HG02763 (cell line): ENCODE measurements around the gene MOGAT2.
"Not testable (repeated sequence)": the region's sequence is repeated elsewhere in the genome, so short reads cannot be mapped to it uniquely, and the experiment has no call there.

Experiments
- ATAC-seq: cut with Tn5 transposase; IDR thresholded peaks from one replicate; pipeline ENCODE4 v1.9.1; 2021; ENCODE audit warnings: mild to moderate bottlenecking, moderate library complexity; ENCODE audit not compliant: unreplicated experiment

Gene MOGAT2

GRCh38 chr11:75718419-75719339, 1.0 kb downstream of the MOGAT2 start:
- no peak for ATAC-seq

GRCh38 chr11:75719340-75720239, 2.0 kb downstream of the MOGAT2 start:
- ATAC-seq, result no peak

- no peak for ATAC-seq
Observed at GRCh38 chr11:75720639-75721038, 3.0 kb downstream of the MOGAT2 start.

- no peak for ATAC-seq
Observed at GRCh38 chr11:75721852-75722668, 4.4 kb downstream of the MOGAT2 start.

GRCh38 chr11:75722669-75723042, 5.0 kb downstream of the MOGAT2 start:
- no peak for ATAC-seq

GRCh38 chr11:75725547-75726320, 8.1 kb downstream of the MOGAT2 start:
- ATAC-seq, result no peak

GRCh38 chr11:75728992-75729391, 11.4 kb downstream of the MOGAT2 start:
- ATAC-seq, result no peak

- no peak for ATAC-seq
Observed at GRCh38 chr11:75731095-75731494, 13.5 kb downstream of the MOGAT2 start.

GRCh38 chr11:75733071-75733430, 15.4 kb downstream of the MOGAT2 start:
- ATAC-seq, result no peak

- ATAC-seq, result no peak
Observed at GRCh38 chr11:75733431-75734107, 15.9 kb downstream of the MOGAT2 start.

GRCh38 chr11:75734491-75735180, 17.0 kb downstream of the MOGAT2 start:
- ATAC-seq, result no peak

GRCh38 chr11:75735181-75735845, 17.7 kb downstream of the MOGAT2 start:
- no peak for ATAC-seq

- no peak for ATAC-seq
Observed at GRCh38 chr11:75737314-75737713, 19.7 kb downstream of the MOGAT2 start.

GRCh38 chr11:75740681-75741080, 23.0 kb downstream of the MOGAT2 start:
- no peak for ATAC-seq

GRCh38 chr11:75743159-75743558, 25.5 kb downstream of the MOGAT2 start:
- not testable (repeated sequence) for ATAC-seq

GRCh38 chr11:75743711-75744563, 26.3 kb downstream of the MOGAT2 start:
- ATAC-seq, result no peak

GRCh38 chr11:75745807-75746206, 28.2 kb downstream of the MOGAT2 start:
- ATAC-seq, result no peak
